Stimulated activated CD8-positive, alpha-beta memory T cell treated with anti-CD3 and anti-CD28 coated beads, Interleukin-7, amount 100 ng/mL, for 24 hours (primary cell): ENCODE results near the gene DCTN2.
"Not testable (repeated sequence)": the region's sequence is repeated elsewhere in the genome, so short reads cannot be mapped to it uniquely, and the experiment has no call there.

Source experiments
- DNase-seq: peaks from one replicate; pipeline ENCODE4 v3.0.0-alpha.2; 2020; ENCODE audit warnings: low read depth

The DCTN2 gene

GRCh38 chr12:57576613-57577160, 29.7 kb upstream of the DCTN2 start:
- DNase-seq: no peak

GRCh38 chr12:57575771-57576612, 29.0 kb upstream of the DCTN2 start:
- no peak for DNase-seq

GRCh38 chr12:57574795-57575194, 27.8 kb upstream of the DCTN2 start:
- DNase-seq: no peak

- no peak for DNase-seq
Measured at GRCh38 chr12:57571926-57572762, 25.2 kb upstream of the DCTN2 start.

- not testable (repeated sequence) for DNase-seq
Measured at GRCh38 chr12:57570438-57570837, 23.4 kb upstream of the DCTN2 start.

GRCh38 chr12:57569858-57570257, 22.9 kb upstream of the DCTN2 start:
- no peak for DNase-seq

GRCh38 chr12:57568838-57569237, 21.8 kb upstream of the DCTN2 start:
- DNase-seq: no peak

GRCh38 chr12:57564178-57564740, 17.3 kb upstream of the DCTN2 start:
- no peak for DNase-seq

- no peak for DNase-seq
Measured at GRCh38 chr12:57563358-57563757, 16.4 kb upstream of the DCTN2 start.

GRCh38 chr12:57561117-57561516, 14.1 kb upstream of the DCTN2 start:
- DNase-seq: not testable (repeated sequence)

GRCh38 chr12:57560516-57560915, 13.5 kb upstream of the DCTN2 start:
- DNase-seq: no peak

- no peak for DNase-seq
Measured at GRCh38 chr12:57558864-57559263, 11.9 kb upstream of the DCTN2 start.

GRCh38 chr12:57554897-57555296, 7.9 kb upstream of the DCTN2 start:
- no peak for DNase-seq

- no peak for DNase-seq
Measured at GRCh38 chr12:57554453-57554852, 7.5 kb upstream of the DCTN2 start.

- DNase-seq: no peak
Measured at GRCh38 chr12:57553343-57554202, 6.6 kb upstream of the DCTN2 start.

GRCh38 chr12:57552835-57553313, 5.9 kb upstream of the DCTN2 start:
- DNase-seq: no peak

GRCh38 chr12:57552306-57552651, 5.3 kb upstream of the DCTN2 start:
- DNase-seq: no peak

- no peak for DNase-seq
Measured at GRCh38 chr12:57551637-57552305, 4.8 kb upstream of the DCTN2 start.

GRCh38 chr12:57550641-57551549, 3.9 kb upstream of the DCTN2 start:
- no peak for DNase-seq
